Ecto neural progenitor cell (in vitro differentiated cells): ENCODE results near the gene HMG20A.
A peak's percentile ranks its signal among the peaks of the same experiment; 100 is the strongest.

Experiments
- DNase-seq: peaks from one replicate; pipeline ENCODE4 v3.0.0-alpha.2; 2018; ENCODE audit warnings: low spot score

Gene HMG20A

DNA sequence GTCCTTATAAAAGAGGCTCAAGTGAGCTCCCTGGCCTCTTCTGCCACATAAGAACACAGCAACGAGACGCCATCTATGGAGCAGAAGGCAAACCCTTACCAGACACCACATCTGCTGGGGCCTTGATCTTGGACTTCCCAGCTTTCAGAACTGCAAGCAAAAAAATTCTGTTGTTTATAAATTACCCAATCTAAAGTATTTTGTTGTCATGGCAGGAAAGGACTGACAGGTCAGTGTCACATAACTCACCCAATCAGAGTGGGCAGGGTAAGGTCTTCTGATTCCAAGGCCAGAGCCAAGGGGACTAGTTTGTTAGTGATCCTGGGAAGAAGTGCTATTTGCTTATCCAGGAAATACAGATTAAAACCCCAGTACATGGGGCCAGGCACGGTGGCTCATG is 98.9 kb downstream of the HMG20A start:
- no peak for DNase-seq

DNA sequence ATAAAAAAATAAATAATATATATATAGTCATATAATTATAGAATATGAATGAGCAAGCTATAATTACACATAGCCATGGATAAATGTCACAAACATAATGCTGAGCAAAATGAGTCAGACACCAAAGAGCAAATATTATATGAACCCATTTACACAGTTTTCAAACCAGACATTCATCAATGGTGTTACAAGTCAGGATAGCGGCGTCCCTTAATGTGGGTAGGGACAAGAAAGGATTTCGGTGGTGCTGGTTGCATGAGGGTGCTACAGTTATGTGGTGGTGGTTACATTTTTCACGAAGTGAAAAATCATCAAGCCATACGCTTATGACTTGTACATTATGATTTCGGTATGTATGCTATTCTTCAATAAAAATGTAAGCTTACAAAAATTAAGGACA is 100.5 kb downstream of the HMG20A start:
- DNase-seq, result no peak

DNA sequence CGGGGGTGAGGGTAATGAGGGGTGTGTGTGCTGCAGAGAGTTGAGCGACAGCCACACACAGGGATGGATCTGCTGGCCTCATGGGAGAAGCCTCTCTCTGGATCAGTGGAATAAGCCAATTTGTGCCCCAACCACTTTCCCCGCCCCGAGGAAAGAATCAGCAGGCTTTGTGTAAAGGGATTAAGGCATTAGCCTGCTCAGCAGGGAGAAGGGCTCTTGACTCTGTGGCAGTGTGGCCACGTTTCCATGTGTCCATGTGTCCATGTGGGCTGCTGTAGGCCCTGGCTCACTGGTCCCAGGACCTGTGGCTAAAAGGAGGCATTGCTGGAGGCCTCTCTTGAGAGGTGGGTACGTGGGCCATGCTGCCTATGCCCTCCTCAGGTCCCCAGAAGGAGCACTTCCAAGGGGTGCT is 104.7 kb downstream of the HMG20A start:
- DNase-seq, result peak; percentile 82

DNA sequence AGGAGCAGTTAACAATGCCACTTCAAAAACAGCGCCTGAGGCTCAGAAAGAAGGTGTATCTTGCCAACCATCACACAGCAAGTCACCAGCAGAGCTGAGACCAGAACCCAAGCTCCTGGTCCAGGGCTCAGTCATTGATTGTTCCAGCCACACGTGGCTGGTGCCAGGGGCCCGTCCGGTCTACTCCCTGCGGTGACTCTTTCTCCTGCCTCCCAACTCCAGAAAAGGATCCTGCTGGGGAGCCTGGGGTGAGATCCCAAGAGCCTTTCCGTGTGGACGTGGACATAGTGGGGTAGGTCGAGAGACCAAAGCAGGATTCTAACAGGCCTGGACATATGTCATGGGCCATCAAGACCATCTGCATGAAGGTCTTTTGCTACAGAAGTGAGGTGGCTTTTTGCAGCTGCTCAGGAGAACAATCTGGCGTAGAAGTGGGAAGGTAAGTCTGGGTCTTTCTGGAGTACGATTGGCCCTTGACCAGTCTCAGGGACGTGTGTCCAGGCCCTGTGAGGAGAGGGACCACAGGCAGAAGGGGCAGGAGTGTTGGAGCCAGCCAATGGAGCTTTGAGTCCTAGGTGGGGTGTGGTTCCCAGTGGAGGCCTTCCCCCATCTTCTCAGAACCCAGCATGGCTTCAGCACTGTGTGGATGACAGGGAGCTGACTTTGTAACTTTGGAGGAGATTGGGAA is 105.4 kb downstream of the HMG20A start:
- DNase-seq, result no peak

DNA sequence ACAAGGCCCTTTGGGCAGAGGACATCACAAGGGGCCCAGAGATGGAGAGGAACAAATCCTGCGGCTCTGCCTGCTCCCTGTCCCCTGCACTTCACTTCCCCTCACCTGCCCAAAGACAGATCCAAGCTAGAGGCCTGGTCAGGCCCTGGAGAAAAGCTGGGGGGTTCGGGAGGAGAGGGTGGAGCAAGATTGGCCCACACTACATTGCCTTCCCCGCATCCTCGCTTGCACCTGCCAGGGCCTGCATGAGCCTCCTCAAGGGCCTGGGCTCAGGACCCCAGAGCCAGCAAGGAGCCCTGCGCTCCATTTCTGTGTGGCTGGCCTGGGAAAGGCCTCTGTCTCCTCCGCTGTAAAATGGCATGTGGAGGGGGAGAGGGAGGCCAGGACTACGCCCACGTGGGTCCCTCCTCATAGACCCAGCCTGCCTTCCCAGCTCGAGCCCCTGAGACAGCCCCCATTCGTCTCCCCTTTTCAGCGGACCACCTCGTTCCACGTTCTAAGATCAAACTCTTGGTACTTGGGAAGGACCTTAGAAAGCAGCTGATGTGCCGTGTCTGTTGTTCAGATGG is 106.0 kb downstream of the HMG20A start:
- no peak for DNase-seq

DNA sequence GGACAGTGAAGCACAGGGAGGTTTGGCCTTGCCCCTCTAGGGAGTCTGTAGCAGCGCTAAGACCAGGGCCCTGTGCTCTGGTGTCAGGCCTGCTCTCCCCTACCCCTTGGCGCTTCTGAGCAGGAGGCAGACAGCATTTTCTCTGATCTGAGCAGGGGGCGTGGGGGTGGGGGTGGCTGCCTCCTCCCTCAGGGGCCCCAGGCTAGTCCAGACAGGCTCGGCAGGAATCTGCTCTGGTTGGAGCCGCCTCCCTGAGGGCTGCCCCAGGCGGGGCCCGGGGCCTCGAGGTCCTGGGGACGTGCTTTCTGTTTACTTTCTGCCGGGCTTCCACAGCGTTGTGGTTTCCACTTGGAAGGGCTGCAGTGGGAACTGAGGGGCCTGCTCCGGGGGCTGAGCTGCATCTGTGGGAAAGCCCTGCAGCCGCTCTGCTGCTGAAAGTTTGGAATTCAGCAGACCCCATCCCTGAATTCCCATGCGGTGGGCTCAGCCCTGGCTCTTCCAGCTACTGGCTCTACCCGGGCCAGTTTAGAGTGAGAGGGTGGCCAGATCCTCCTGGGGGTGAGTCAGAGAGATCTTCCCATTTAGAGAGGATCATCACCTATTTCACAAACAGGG is 106.6 kb downstream of the HMG20A start:
- peak; percentile 86 for DNase-seq

DNA sequence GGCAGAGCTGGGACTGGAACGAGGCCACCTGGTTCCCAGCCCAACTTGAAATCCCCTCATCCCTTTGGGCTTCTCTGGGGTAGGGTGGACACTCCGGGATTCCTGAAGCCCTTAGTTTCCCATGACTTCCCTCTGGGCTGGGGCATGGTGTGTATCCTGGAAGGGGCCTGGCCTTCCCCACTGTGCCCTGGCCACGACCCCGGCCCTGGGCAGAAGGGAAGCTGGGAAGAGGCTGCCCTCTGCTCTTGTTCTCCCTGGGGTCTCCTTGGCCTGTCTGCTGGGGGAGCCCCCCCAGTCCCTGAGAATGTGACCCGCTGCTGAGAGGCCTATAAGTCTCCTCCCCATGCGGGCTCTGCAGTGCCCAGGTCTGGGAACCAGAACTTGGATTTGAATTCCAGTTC is 107.1 kb downstream of the HMG20A start:
- DNase-seq, result no peak

DNA sequence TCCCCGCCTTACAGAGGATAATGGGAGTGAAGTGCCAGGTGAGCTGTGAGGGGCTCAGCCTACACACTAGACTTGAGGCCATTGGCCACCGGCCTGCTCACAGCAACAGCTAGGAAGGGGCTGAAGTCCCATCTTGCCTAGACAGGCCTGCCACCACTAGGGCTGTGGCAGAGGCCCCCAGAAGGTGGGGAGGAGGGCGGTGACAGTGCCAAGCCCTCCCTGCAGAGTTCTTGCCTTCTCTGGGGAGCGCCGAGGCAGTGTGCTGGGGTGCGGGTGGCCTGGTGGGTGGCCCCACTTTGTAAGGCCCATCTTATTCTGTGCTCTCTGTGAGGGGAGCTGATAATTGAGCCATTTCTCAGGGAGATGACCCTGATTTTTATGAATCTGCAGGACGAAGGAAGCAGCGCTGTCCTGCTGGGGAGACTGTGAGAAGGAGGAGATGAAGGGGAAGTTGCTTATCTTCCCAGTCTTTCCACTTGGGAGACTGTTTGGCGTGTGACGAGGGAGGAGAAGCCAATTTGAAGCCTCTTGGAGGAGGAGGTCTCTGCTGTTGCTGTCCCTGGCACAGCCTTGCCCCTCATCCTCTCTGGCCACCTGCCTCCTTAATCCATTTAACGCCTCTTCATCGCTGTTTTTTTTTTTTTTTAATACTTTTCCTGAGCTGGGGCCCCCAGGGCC is 107.7 kb downstream of the HMG20A start:
- DNase-seq, result no peak

DNA sequence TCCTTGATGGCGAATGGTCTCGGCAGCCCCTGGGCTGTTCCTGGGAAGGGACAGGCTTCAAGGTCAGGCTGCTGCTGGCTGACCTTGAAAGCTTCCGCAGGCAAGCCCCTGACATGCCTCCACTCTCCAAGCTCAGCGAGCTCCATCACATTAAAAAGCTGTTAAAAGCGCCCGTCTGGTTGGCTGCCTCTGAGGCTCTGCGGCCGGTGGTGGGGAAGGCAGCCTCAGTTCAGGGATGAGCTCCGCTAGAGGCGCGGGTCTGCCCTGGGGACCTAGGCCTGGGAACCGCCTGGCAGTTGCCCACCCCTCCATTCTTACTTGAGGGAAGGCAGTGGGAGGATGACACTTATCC is 108.3 kb downstream of the HMG20A start:
- DNase-seq, result no peak

DNA sequence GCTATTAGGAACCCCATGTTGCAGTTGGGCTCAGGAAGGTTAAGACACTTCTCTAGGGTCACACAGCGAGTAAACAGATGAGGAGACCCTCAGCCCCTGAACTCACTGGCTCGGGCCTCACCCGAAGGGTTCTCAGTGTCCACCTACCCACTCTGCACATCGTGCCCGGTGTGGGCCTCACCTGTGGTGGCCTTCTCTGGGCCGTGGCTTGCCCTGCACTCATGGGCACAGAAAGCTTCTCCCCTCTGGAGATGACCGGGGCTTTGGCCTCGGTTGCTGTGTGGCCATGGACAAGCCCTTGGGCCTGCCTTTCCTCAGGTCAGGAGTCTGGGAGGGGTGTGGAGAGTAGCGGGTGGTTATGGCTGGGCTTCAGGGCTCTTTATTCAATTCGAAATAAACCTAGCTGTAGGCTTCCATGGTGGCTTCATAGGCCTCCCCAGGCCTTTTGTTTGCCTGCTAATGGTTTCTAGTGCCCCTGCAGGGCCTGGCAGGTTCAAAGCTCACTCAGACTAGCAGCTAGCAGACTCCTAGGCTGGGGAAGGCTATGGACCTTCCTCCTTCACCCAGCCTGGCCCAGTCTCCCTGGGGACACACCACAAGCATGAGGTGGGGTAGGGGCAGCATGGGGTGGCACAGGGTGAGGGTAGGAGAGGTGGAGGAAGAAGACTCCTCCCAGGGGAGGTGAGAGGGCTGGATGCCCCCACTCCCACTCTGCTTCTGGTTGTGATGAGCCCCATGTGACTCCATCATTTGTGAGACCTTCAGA is 108.9 kb downstream of the HMG20A start:
- DNase-seq, result no peak

DNA sequence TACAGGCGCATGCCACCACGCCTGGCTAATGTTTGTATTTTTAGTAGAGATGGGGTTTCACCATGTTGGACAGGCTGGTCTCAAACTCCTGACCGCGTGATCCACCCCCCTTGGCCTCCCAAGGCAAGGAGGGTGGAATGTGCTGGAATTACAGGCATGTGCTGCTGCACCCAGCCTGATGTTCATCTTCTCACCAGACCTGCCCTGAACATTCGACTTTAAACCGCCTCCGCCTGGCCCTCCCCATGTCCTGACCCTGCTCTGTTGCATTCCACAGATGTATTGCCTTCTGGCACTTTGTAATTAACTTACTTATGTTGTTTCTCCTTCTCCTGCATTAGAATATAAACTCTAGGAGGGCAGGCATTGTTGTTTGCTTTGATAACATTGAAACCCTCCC is 109.9 kb downstream of the HMG20A start:
- no peak for DNase-seq

DNA sequence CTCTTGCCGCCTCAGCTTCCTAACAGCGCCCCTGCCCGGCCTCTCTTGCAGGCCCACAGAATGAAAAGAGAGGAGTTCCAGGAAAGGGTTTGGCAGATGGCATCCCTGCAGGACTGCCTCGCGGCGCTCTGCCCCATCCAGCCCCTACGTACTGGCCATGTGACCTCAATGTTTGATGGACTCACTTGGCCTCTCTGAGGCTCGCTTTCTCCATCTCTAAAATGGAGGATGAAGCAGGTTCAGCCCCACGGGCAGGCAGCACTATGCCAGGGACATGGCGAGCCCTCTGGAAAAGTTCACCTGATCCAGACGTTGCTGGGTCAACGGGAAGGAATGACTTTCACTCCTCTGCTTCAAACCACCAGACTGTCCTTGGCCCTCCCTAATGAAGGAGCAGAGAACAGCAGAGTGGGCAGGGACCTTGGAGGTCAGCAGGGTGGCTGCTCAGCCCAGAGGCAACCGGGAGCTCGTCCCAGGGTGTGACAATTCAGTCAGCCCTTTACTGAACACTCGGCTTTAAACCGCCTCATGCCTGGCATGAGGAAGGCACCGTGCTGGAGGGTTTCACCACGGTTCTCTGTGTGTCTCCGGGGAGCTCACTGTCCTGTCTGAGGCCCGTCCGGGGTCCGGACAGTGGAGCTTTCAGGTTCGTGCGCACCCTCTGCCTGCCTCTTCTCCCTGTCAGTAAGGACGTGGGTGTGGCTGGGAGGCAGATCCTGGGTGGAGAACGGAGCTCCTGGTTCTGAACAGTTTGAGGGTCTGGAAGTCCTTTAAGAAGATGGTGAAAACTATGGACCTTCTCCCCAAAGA is 110.7 kb downstream of the HMG20A start:
- no peak for DNase-seq

DNA sequence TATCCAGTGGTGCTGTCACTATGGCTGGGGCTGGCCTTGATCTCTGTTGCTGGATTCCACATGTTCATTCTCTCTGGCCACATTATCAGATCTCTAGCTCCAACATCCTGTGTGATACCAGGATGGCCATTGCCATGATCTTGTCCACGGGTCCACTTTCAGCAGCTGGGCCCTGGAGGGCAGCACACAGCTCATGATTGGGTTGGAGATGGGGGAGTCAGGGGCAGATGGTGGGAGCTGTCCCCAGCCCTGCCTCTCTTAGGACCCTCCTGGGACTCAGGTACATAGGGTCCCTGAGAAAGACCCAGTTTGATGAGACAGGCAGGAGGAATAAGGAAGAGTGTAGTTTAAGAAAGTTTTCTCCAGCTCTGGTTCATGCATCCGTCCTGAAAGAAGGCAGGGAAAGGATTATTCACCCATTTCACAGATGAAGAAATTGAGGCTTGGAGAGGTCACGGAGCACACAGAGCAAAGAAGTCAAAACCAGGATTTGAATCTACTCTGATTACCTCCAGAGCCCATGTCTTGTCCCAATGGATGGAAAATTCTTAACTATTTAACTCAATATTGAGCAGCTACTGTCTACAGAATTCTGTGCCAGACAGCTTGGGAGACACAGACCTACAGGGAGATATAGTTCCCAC is 111.5 kb downstream of the HMG20A start:
- no peak for DNase-seq

DNA sequence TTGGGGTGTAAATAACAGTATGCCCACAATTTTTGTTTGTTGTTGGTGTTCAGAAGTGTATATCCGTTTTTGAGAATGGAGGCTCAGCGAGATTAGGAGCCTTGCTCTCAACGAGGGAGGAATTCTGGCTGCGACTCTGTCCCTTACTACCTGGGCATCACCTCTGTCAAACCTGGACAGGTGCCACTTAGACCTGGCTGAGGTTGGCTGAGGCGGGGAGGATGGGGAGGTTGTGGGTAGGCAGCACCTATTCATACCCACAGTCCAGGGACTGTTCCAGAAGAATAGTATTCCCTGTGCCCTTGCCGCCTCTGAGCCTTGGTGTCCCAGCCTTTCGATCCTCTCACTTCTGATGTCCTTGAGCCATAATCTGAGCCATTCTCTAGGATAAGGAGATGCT is 112.2 kb downstream of the HMG20A start:
- no peak for DNase-seq

DNA sequence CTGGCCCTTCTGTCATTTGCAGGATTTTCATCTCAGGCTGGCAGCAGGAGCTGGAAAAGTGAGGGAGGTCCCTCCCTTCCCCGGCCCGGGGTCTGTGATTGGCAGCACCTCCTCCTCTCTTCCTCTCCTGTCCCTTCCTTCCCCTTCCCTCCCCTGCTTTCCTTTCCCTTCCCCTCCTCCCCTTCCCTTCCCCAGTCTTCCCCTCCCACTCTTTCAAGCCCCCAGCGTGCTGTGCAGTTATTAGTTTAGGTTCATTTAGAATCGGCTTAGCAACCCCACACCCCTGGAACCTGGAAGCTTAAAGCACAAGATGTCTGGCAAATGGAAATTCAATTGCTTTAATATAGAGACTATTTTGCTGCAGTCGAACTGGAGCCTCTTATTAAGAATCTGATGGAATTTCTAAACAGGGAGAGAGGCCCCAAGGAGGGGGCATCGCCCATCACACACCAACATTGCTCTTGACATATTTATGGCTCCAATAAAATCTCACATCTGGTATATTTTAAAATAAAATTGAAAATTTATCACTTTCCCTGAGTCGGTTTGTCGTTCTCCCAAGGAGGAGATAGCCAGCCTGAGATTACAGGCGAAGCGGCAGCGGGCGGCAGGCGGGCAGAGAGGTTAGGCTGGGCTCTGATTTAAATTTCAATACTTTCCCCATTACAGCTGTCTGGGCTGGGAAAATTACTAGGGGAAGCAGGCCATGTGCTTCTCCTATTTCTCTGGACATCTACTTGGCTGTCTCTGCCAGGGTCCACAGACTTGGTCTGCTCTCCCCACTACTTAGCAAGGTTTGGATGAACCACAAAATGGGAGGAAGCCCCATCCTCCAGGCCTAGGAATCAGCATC is 113.1 kb downstream of the HMG20A start:
- no peak for DNase-seq
